Liver (tissue), 9 donors: Measurements from ENCODE around the gene CH25H. TPM values are rescaled to one million over a fixed set of nuclear protein-coding genes. Genes with fewer than 3 reads are reported as not detected.

ENCODE experiments used
- DNase-seq: peaks from one replicate; pipeline ENCODE4 v3.0.0-alpha.2; 2017; ENCODE audit warnings: low spot score
- H3K27ac ChIP-seq, 2 donors: one replicate each; pipeline ENCODE4 v1.7.0; 2013; ENCODE audit warnings: inconsistent platforms in 2 of 2, low read length in 2 of 2, control low read depth in 1 of 2, low read depth in 1 of 2, mild to moderate bottlenecking in 1 of 2
- H3K27me3 ChIP-seq, 4 donors: one replicate each; pipeline versions ENCODE4 v1.6.1 to v1.7.0; 2013; ENCODE audit warnings: low read length in 3 of 4, inconsistent platforms in 1 of 4, mild to moderate bottlenecking in 1 of 4, moderate library complexity in 1 of 4; ENCODE audit not compliant: control insufficient read depth in 4 of 4, insufficient read depth in 4 of 4
- H3K36me3 ChIP-seq, 4 donors: one replicate each; pipeline versions ENCODE4 v1.6.1 to v1.7.0; 2013; ENCODE audit warnings: low read length in 3 of 4, mild to moderate bottlenecking in 3 of 4, low read depth in 1 of 4, moderate library complexity in 1 of 4; ENCODE audit not compliant: control insufficient read depth in 4 of 4, insufficient read depth in 3 of 4
- H3K4me1 ChIP-seq, 4 donors: one replicate each; pipeline versions ENCODE4 v1.6.1 to v1.7.0; 2013; ENCODE audit warnings: low read length in 3 of 4, mild to moderate bottlenecking in 3 of 4, moderate library complexity in 1 of 4; ENCODE audit not compliant: control insufficient read depth in 4 of 4, insufficient read depth in 4 of 4
- H3K4me3 ChIP-seq, 3 donors: one replicate each; pipeline versions ENCODE4 v1.6.1 to v1.7.0; 2013; ENCODE audit warnings: low read length in 3 of 3, control low read depth in 1 of 3, low read depth in 1 of 3, mild to moderate bottlenecking in 1 of 3
- H3K9ac ChIP-seq, 2 donors: one replicate each; pipeline ENCODE4 v1.7.0; 2013; ENCODE audit warnings: low read length in 2 of 2, mild to moderate bottlenecking in 2 of 2, moderate library complexity in 2 of 2, control low read depth in 1 of 2, low read depth in 1 of 2
- H3K9me3 ChIP-seq, 4 donors: one replicate each; pipeline versions ENCODE4 v1.6.1 to v1.7.0; 2013; ENCODE audit warnings: low read length in 3 of 4; ENCODE audit not compliant: control insufficient read depth in 4 of 4
- EGR1 ChIP-seq, 2 donors: IDR thresholded peaks; 2 replicates each; pipeline ENCODE4 v1.6.1; 2016 to 2018; ENCODE audit warnings: antibody characterized with exemption in 2 of 2, low read depth in 2 of 2
- FOXA1 ChIP-seq: IDR thresholded peaks from 2 replicates; pipeline ENCODE4 v1.6.1; 2016; ENCODE audit warnings: antibody characterized with exemption
- FOXA2 ChIP-seq: IDR thresholded peaks from 2 replicates; pipeline ENCODE4 v1.6.1; 2016; ENCODE audit warnings: antibody characterized with exemption
- GABPA ChIP-seq, 2 donors: IDR thresholded peaks in 1 of 2; conservative IDR thresholded peaks in 1 of 2; 2 replicates each; pipeline ENCODE4 v1.6.1; 2016; ENCODE audit warnings: antibody characterized with exemption in 2 of 2, mild to moderate bottlenecking in 1 of 2, moderate library complexity in 1 of 2
- HNF4A ChIP-seq, 2 donors: conservative IDR thresholded peaks; 2 replicates each; pipeline ENCODE4 v1.6.1; 2016; ENCODE audit warnings: antibody characterized with exemption in 2 of 2, mild to moderate bottlenecking in 2 of 2
- HNF4G ChIP-seq: IDR thresholded peaks from 2 replicates; pipeline ENCODE4 v1.6.1; 2016; ENCODE audit warnings: antibody characterized with exemption
- JUND ChIP-seq, 2 donors: IDR thresholded peaks; 2 replicates each; pipeline ENCODE4 v1.6.1; 2016; ENCODE audit warnings: antibody characterized with exemption in 2 of 2
- NR2F2 ChIP-seq: IDR thresholded peaks from 2 replicates; pipeline ENCODE4 v1.6.1; 2016; ENCODE audit warnings: antibody characterized with exemption
- RAD21 ChIP-seq, 2 donors: IDR thresholded peaks; 2 replicates each; pipeline ENCODE4 v1.6.1; 2016; ENCODE audit warnings: antibody characterized with exemption in 2 of 2, mild to moderate bottlenecking in 2 of 2
- RXRA ChIP-seq, 2 donors: IDR thresholded peaks; 2 replicates each; pipeline ENCODE4 v1.6.1; 2017 to 2018; ENCODE audit warnings: antibody characterized with exemption in 2 of 2, mild to moderate bottlenecking in 1 of 2
- SP1 ChIP-seq: IDR thresholded peaks from 2 replicates; pipeline ENCODE4 v1.6.1; 2018; ENCODE audit warnings: antibody characterized with exemption, mild to moderate bottlenecking
- TAF1 ChIP-seq: conservative IDR thresholded peaks from 2 replicates; pipeline ENCODE4 v1.6.1; 2016; ENCODE audit warnings: antibody characterized with exemption, mild to moderate bottlenecking
- YY1 ChIP-seq: IDR thresholded peaks from 2 replicates; pipeline ENCODE4 v1.6.1; 2016; ENCODE audit warnings: antibody characterized with exemption, mild to moderate bottlenecking
- WGBS: extraction: QIAGEN DNeasy Blood & Tissue Kit; methylation state at CpG from one replicate; pipeline ENCODE4 v1.1.7; 2013; 5-methylcytosine and 5-hydroxymethylcytosine counted together
- polyA plus RNA-seq, 2 donors: library from polyadenylated mRNA; stranded (reverse) in 1 of 2; unstranded in 1 of 2; fragments of 200-250 nt in 1 of 2; fragments of >200 nt in 1 of 2; fragmentation: Nextera tagmentation in 1 of 2; extraction: Ambion mirVana in 1 of 2; gene quantifications; one replicate each; pipeline versions ENCODE4 v1.2.1 to v1.2.3, GENCODE V29; 2013 to 2015
- total RNA-seq, 2 donors: library from RNA; depleted of rRNA; stranded (reverse); fragments of >200 nt; gene quantifications; one replicate each; pipeline ENCODE4 v1.2.3, GENCODE V29; 2014
- TF ChIP-seq, protein P1 (sequence below): IDR thresholded peaks from 2 replicates; pipeline ENCODE4 v1.6.1; 2016; ENCODE audit warnings: antibody characterized with exemption
- TF ChIP-seq, protein P2 (sequence below): IDR thresholded peaks from 2 replicates; pipeline ENCODE4 v1.6.1; 2016; ENCODE audit warnings: antibody characterized with exemption
- TF ChIP-seq, protein P3 (sequence below): fragments of 150-350 bp; IDR thresholded peaks from 2 replicates; pipeline ENCODE4 v1.5.1; 2017; ENCODE audit warnings: improper control_type of control experiment, low read depth, low read length; ENCODE audit not compliant: missing input control
- TF ChIP-seq, protein P4 (sequence below): IDR thresholded peaks from 2 replicates; pipeline ENCODE4 v1.6.1; 2016; ENCODE audit warnings: antibody characterized with exemption, mild to moderate bottlenecking
- TF ChIP-seq, protein P5 (sequence below): IDR thresholded peaks from 2 replicates; pipeline ENCODE4 v1.6.1; 2016; ENCODE audit warnings: antibody characterized with exemption
- donor health status: healthy.
- donor health status: healthy.
- donor health status: healthy.
- donor health status: healthy.
- donor health status: healthy.

Gene CH25H
- total and polyA plus RNA-seq, 4 donors, result 0.08 to 0.33 (median 0.25) TPM; not detected in 1

DNA sequence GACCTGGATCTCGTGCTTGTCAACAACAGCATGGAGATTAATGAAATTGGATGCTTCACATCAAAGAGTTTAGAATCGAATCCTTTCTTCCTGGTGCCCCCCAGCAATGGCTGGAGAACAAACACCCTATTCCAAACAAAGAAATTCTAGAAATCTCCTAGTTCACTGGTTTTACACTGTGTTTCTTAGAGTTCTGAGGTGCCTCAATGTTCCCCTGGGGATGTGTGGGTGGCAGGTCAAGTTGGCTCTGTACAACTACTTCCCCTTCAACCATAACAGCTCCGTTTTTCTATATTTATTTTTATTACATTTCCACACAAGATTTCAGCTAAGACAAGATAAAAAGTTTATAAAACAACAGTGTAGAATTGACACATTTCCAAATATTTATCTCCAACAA, 22.5 kb downstream of the CH25H start:
- WGBS, result 60% methylated on average over 3 of the region's 3 CpGs
- peaks cover 0 to 5% (median 0%) of the 10 kb centered on the region in 4 donors for H3K9me3 ChIP-seq
- no peaks in the 10 kb centered on the region for H3K27me3 ChIP-seq
- H3K9ac ChIP-seq, result no peak overlapping the region
- no peak for DNase-seq
- no peak overlapping the region for H3K4me3 ChIP-seq
- H3K36me3 ChIP-seq, result no peaks in the 10 kb centered on the region
- no peak overlapping the region for H3K27ac ChIP-seq
- TF ChIP-seq, protein P1, sequence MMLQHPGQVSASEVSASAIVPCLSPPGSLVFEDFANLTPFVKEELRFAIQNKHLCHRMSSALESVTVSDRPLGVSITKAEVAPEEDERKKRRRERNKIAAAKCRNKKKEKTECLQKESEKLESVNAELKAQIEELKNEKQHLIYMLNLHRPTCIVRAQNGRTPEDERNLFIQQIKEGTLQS, result no peak
- TF ChIP-seq TAF1 (no peak), FOXA2 (no peak), GABPA (IDR thresholded peaks at IDR 0.05 in 1 of 2, conservative IDR thresholded peaks at IDR 0.05 in 1 of 2) (no peak), HNF4G (no peak), NR2F2 (no peak), YY1 (no peak), RAD21 (IDR thresholded peaks at IDR 0.05) (no peak)
- TF ChIP-seq, protein P2, sequence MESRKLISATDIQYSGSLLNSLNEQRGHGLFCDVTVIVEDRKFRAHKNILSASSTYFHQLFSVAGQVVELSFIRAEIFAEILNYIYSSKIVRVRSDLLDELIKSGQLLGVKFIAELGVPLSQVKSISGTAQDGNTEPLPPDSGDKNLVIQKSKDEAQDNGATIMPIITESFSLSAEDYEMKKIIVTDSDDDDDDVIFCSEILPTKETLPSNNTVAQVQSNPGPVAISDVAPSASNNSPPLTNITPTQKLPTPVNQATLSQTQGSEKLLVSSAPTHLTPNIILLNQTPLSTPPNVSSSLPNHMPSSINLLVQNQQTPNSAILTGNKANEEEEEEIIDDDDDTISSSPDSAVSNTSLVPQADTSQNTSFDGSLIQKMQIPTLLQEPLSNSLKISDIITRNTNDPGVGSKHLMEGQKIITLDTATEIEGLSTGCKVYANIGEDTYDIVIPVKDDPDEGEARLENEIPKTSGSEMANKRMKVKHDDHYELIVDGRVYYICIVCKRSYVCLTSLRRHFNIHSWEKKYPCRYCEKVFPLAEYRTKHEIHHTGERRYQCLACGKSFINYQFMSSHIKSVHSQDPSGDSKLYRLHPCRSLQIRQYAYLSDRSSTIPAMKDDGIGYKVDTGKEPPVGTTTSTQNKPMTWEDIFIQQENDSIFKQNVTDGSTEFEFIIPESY, result no peak
- peaks cover 0 to 3% (median 0%) of the 10 kb centered on the region in 4 donors for H3K4me1 ChIP-seq

DNA sequence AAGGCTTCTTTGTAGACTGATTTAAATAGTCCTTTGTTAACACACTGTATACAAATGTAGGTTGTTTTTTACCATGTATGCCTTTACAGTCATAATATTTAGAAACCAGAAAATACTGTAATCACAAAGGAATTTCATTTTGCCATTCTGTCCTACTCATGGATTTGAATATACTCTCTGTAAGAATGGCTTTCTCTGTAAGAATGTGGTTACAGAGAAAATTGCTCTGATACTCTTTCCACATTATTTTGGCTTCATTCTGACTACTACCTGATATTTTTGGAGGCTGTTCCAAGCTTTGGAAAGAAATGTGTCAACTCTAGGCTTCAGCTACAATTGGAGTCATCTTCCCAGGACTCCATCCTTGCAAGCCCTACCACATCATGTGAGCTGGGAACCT, 23.5 kb downstream of the CH25H start:
- Histone ChIP-seq H3K27me3 (no peaks in the 10 kb centered on the region), H3K9me3 (peaks cover 0 to 5% (median 0%) of the 10 kb centered on the region in 4 donors), H3K27ac (no peak overlapping the region), H3K4me3 (no peak overlapping the region), H3K9ac (no peak overlapping the region), H3K4me1 (no peaks in the 10 kb centered on the region), H3K36me3 (no peaks in the 10 kb centered on the region)
- no peak for TF ChIP-seq RXRA (IDR thresholded peaks at IDR 0.05)
- TF ChIP-seq FOXA1, result no peak
- no peak for TF ChIP-seq HNF4G
- TF ChIP-seq NR2F2, result no peak
- no peak for TF ChIP-seq EGR1 (IDR thresholded peaks at IDR 0.05; ENCODE audit: low read depth in 2 of 2)
- no peak for TF ChIP-seq TAF1
- TF ChIP-seq GABPA (IDR thresholded peaks at IDR 0.05 in 1 of 2, conservative IDR thresholded peaks at IDR 0.05 in 1 of 2), result no peak
- TF ChIP-seq HNF4A (conservative IDR thresholded peaks at IDR 0.05), result no peak
- TF ChIP-seq SP1, result no peak
- no peak for TF ChIP-seq YY1
- TF ChIP-seq, protein P3, sequence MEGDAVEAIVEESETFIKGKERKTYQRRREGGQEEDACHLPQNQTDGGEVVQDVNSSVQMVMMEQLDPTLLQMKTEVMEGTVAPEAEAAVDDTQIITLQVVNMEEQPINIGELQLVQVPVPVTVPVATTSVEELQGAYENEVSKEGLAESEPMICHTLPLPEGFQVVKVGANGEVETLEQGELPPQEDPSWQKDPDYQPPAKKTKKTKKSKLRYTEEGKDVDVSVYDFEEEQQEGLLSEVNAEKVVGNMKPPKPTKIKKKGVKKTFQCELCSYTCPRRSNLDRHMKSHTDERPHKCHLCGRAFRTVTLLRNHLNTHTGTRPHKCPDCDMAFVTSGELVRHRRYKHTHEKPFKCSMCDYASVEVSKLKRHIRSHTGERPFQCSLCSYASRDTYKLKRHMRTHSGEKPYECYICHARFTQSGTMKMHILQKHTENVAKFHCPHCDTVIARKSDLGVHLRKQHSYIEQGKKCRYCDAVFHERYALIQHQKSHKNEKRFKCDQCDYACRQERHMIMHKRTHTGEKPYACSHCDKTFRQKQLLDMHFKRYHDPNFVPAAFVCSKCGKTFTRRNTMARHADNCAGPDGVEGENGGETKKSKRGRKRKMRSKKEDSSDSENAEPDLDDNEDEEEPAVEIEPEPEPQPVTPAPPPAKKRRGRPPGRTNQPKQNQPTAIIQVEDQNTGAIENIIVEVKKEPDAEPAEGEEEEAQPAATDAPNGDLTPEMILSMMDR, result no peak
- TF ChIP-seq, protein P4, sequence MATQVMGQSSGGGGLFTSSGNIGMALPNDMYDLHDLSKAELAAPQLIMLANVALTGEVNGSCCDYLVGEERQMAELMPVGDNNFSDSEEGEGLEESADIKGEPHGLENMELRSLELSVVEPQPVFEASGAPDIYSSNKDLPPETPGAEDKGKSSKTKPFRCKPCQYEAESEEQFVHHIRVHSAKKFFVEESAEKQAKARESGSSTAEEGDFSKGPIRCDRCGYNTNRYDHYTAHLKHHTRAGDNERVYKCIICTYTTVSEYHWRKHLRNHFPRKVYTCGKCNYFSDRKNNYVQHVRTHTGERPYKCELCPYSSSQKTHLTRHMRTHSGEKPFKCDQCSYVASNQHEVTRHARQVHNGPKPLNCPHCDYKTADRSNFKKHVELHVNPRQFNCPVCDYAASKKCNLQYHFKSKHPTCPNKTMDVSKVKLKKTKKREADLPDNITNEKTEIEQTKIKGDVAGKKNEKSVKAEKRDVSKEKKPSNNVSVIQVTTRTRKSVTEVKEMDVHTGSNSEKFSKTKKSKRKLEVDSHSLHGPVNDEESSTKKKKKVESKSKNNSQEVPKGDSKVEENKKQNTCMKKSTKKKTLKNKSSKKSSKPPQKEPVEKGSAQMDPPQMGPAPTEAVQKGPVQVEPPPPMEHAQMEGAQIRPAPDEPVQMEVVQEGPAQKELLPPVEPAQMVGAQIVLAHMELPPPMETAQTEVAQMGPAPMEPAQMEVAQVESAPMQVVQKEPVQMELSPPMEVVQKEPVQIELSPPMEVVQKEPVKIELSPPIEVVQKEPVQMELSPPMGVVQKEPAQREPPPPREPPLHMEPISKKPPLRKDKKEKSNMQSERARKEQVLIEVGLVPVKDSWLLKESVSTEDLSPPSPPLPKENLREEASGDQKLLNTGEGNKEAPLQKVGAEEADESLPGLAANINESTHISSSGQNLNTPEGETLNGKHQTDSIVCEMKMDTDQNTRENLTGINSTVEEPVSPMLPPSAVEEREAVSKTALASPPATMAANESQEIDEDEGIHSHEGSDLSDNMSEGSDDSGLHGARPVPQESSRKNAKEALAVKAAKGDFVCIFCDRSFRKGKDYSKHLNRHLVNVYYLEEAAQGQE, result no peak
- TF ChIP-seq, protein P1, result no peak
- no peak for TF ChIP-seq RAD21 (IDR thresholded peaks at IDR 0.05)
- TF ChIP-seq, protein P2, result no peak
- no peak for TF ChIP-seq JUND (IDR thresholded peaks at IDR 0.05)
- TF ChIP-seq, protein P5, sequence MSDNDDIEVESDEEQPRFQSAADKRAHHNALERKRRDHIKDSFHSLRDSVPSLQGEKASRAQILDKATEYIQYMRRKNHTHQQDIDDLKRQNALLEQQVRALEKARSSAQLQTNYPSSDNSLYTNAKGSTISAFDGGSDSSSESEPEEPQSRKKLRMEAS, result no peak
- no peak for TF ChIP-seq FOXA2
- no peak for DNase-seq
